Fibroblast of lung (primary cell): ENCODE data around the gene TNRC6A.

Source experiments
- EZH2 ChIP-seq: IDR thresholded peaks from 2 replicates; pipeline ENCODE4 v1.5.1; 2012; ENCODE audit warnings: low read length, control low read depth, mild to moderate bottlenecking; ENCODE audit errors: missing control alignments
- TF ChIP-seq, protein P1 (sequence below), 2 donors: IDR thresholded peaks in 1 of 2; conservative IDR thresholded peaks in 1 of 2; 1 replicate in 1 of 2; 2 replicates in 1 of 2; pipeline ENCODE4 v1.5.1; 2011 to 2012; ENCODE audit warnings: low read length in 2 of 2, control low read depth in 1 of 2, inconsistent platforms in 1 of 2, low read depth in 1 of 2, mild to moderate bottlenecking in 1 of 2

DNA sequence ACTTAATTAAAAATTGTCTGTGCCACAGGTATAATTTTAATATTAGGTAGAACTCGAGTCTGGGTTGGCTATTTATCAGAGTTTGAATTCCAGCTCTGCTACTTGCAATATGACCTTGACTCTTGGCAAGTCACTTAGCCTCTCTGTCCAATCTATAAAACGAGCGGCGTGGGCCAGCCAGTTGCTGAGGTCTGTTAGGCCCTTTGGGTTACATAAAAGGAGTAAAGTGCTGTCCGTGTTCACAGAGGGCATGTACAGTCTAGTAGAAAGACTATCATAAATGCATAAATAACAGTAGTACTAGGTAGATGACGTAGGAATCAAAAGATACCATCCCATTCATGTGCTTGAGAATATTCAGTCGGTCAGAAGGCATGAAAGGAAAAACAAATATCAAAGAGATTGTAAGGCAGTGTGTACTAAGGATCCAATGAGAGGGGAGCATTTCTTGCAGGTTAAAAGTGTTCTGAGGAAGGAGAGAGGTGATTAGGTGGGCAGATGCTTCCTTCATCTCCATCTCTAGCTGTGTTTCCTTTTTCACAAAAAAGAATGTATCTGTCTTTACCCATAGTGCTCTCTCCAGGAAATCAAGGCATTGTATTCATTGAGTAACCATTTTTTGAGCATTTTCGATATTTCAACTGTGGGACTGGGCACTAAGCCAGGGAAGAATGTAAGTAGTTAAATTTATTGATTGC lies 2.4 kb downstream of the TNRC6A start:
- TF ChIP-seq, protein P1, sequence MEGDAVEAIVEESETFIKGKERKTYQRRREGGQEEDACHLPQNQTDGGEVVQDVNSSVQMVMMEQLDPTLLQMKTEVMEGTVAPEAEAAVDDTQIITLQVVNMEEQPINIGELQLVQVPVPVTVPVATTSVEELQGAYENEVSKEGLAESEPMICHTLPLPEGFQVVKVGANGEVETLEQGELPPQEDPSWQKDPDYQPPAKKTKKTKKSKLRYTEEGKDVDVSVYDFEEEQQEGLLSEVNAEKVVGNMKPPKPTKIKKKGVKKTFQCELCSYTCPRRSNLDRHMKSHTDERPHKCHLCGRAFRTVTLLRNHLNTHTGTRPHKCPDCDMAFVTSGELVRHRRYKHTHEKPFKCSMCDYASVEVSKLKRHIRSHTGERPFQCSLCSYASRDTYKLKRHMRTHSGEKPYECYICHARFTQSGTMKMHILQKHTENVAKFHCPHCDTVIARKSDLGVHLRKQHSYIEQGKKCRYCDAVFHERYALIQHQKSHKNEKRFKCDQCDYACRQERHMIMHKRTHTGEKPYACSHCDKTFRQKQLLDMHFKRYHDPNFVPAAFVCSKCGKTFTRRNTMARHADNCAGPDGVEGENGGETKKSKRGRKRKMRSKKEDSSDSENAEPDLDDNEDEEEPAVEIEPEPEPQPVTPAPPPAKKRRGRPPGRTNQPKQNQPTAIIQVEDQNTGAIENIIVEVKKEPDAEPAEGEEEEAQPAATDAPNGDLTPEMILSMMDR (conservative IDR thresholded peaks at IDR 0.05 in 1 of 2, IDR thresholded peaks at IDR 0.05 in 1 of 2; ENCODE audit: low read depth in 1 of 2, low read length in 2 of 2): no peak
- TF ChIP-seq EZH2: no peak
